Activated B cell treated with CpG ODN at 0.5 μM for 24 hours (primary cell): ENCODE results near the gene ORM1. TPM values are rescaled to one million over a fixed set of nuclear protein-coding genes. Genes with fewer than 3 reads are reported as not detected.

Experiments used
- ATAC-seq: fragments of 200-7000 bp; cut with Tn5 transposase; one replicate; pipeline ENCODE4 v1.10.0; 2021; ENCODE audit warnings: low read depth, mild to moderate bottlenecking, moderate library complexity
- CTCF ChIA-PET: fragments of 350-600 bp; sonication (Branson Sonifier 250); formaldehyde crosslinking; loops from one replicate; lab custom pipeline; 2021; ENCODE audit warnings: antibody characterized with exemption; lab: Charles Lee
- POLR2A ChIA-PET: fragments of 350-600 bp; sonication (Branson Sonifier 250); formaldehyde crosslinking; loops from one replicate; lab custom pipeline; 2021; ENCODE audit warnings: antibody characterized with exemption; lab: Charles Lee
- DNase-seq: peaks from one replicate; pipeline ENCODE4 v3.0.0; 2022
- H3K27ac Mint-ChIP-seq: one replicate; pipeline ENCODE4 v1.8.0; 2020; ENCODE audit warnings: mixed read lengths
- H3K27me3 Mint-ChIP-seq: one replicate; pipeline ENCODE4 v1.8.0; 2021; ENCODE audit warnings: mixed read lengths
- H3K36me3 Mint-ChIP-seq: one replicate; pipeline ENCODE4 v1.8.0; 2021; ENCODE audit warnings: low read depth, mixed read lengths
- H3K4me1 Mint-ChIP-seq: one replicate; pipeline ENCODE4 v1.8.0; 2021; ENCODE audit warnings: mixed read lengths
- H3K4me3 Mint-ChIP-seq: one replicate; pipeline ENCODE4 v1.8.0; 2020; ENCODE audit warnings: mild to moderate bottlenecking, mixed read lengths
- H3K9me3 Mint-ChIP-seq: one replicate; pipeline ENCODE4 v1.8.0; 2020; ENCODE audit warnings: mixed read lengths
- intact Hi-C: fragments of 100-400 bp; cut with micrococcal nuclease; formaldehyde crosslinking; loops from one replicate; pipeline ENCODE4 v1.15.1; 2024
- total RNA-seq: library from RNA; stranded (reverse); gene quantifications from 2 replicates; pipeline ENCODE4 v1.2.3, GENCODE V29; 2022
- TF ChIP-seq, protein P1 (sequence below): fragments of 200-600 bp; IDR thresholded peaks from one replicate; pipeline ENCODE4 v1.8.0; 2022; ENCODE audit warnings: antibody characterized with exemption, mild to moderate bottlenecking

The ORM1 gene
- total RNA-seq, 1 donor from 2014 or later, result not detected

DNA sequence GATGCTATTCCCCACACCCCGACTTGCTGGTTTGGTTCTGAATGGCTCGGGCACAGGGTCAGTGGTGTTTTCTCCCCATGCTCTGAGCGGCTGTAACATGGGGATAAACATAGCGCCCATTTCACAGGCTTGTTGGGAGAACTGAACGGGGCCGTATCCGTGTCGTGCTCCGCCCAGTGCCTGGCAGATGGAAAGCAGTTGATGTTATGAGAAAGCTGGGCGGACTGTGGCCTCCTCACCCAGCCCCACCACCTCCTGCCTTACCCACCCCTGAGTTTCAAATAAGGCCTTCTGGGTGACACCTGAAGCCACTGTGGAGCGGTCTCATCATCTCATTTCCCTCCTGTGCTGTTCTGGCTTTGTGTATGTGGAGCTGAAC lies 21.3 kb downstream of the ORM1 start:
- CTCF ChIA-PET, result interaction anchor here (0.6 kb wide), 1 partner anchor 20 kb away, joined by 3 read pairs; no protein-coding TSS in a partner anchor
- no peaks in the 10 kb centered on the region for H3K27me3 Mint-ChIP-seq
- no peaks in the 10 kb centered on the region for H3K9me3 Mint-ChIP-seq
- H3K36me3 Mint-ChIP-seq, result peaks cover 95% of the 10 kb centered on the region
- ATAC-seq, result no peak
- H3K4me3 Mint-ChIP-seq, result no peak overlapping the region
- intact Hi-C loops, result no loop called here
- H3K4me1 Mint-ChIP-seq, result peaks cover 29% of the 10 kb centered on the region
- TF ChIP-seq, protein P1, sequence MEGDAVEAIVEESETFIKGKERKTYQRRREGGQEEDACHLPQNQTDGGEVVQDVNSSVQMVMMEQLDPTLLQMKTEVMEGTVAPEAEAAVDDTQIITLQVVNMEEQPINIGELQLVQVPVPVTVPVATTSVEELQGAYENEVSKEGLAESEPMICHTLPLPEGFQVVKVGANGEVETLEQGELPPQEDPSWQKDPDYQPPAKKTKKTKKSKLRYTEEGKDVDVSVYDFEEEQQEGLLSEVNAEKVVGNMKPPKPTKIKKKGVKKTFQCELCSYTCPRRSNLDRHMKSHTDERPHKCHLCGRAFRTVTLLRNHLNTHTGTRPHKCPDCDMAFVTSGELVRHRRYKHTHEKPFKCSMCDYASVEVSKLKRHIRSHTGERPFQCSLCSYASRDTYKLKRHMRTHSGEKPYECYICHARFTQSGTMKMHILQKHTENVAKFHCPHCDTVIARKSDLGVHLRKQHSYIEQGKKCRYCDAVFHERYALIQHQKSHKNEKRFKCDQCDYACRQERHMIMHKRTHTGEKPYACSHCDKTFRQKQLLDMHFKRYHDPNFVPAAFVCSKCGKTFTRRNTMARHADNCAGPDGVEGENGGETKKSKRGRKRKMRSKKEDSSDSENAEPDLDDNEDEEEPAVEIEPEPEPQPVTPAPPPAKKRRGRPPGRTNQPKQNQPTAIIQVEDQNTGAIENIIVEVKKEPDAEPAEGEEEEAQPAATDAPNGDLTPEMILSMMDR, result no peak
- peak overlapping the region; percentile 47 for H3K27ac Mint-ChIP-seq
- POLR2A ChIA-PET, result interaction anchor here (0.6 to 13.9 kb wide), 3 partner anchors 40 to 53 kb away, joined by 3 to 188 read pairs (median 3); partner anchors contain the start of gene AKNA
- no peak for DNase-seq

DNA sequence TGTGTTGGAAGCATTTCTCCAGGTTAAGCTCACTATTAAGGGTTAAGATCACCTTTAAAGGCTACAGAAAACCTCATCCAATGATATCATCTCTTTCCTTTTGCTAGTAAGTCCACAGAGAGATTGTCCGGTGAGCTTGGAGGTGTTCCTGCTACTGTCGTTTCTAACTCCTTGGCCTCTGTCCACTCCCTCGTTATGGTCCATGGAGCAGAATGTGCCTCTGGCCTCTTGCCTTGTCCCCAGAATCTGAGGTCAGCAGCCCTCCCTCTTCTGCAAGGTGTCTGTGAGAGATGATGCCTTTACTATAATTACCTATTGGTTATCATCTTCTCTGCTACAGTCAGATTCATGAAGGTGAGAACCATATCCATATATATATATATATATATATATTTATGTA lies 21.8 kb downstream of the ORM1 start:
- Mint-ChIP-seq H3K27ac (no peak overlapping the region), H3K4me3 (no peak overlapping the region), H3K36me3 (peaks cover 95% of the 10 kb centered on the region), H3K4me1 (peaks cover 29% of the 10 kb centered on the region), H3K9me3 (no peaks in the 10 kb centered on the region), H3K27me3 (no peaks in the 10 kb centered on the region)
- POLR2A ChIA-PET, result interaction anchor here (0.8 to 13.9 kb wide), 2 partner anchors 40 to 53 kb away, joined by 3 to 188 read pairs; partner anchors contain the start of gene AKNA
- CTCF ChIA-PET, result no interaction called here
- ATAC-seq, result no peak
- TF ChIP-seq, protein P1, result no peak
- DNase-seq, result no peak
- intact Hi-C loops, result no loop called here

DNA sequence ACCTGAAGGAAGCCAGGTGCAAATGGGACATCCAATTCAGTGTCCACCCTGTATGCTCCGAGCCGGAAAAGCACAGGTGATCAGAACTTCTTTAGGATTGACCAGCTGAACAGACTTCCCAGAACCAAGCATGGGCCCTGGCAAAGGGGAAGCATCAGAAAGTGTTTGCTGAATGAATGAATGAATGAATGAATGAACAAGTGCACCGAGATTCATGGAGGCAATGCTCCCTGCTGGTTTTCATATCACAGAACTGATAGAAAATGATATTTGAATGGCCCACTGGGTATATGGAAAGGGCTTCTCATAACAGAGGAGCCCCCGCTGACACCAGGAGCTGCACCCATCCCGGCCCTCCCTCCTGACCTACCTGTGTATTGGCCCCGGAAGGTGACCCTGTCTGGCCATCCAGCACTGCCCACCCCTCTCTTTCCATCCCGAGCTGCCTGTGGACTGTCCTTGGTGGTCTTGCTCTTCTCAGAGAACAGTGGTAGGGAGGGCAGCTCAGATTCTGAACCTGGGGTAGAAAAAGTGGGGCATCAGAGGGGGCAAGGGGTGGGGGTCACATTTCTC lies 22.7 kb downstream of the ORM1 start:
- Mint-ChIP-seq H3K4me1 (peaks cover 31% of the 10 kb centered on the region), H3K9me3 (no peaks in the 10 kb centered on the region), H3K27me3 (no peaks in the 10 kb centered on the region), H3K4me3 (no peak overlapping the region), H3K36me3 (peaks cover 95% of the 10 kb centered on the region), H3K27ac (no peak overlapping the region)
- ChIA-PET CTCF (no interaction called here), POLR2A (interaction anchor here (0.6 to 13.9 kb wide), 6 partner anchors 9 to 156 kb away, joined by 3 to 188 read pairs (median 6); partner anchors contain the start of gene AKNA)
- TF ChIP-seq, protein P1, result no peak
- intact Hi-C loops, result no loop called here
- ATAC-seq (no peak), DNase-seq (no peak)

DNA sequence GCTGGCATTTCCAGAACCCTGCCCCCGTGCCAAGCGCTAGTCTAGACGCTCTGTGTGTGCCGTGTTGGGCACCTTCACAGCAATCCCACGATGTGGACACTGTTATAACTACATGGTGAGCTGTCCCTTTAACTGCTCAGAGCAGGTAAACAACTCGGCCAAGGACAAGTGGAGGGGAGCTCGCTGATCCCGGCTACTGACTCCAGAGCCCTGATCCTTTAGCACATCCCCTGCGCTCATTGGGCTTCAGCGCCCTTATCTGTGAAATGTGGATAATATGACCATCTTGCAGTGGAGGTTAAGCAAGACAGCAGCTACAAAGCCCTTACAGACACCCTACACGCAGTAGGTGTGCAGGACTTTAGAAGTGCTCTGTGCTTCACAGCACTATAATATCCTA lies 23.2 kb downstream of the ORM1 start:
- Mint-ChIP-seq H3K4me1 (peaks cover 35% of the 10 kb centered on the region), H3K27ac (no peak overlapping the region), H3K27me3 (no peaks in the 10 kb centered on the region), H3K36me3 (peaks cover 95% of the 10 kb centered on the region), H3K9me3 (no peaks in the 10 kb centered on the region), H3K4me3 (no peak overlapping the region)
- intact Hi-C loops, result no loop called here
- no peak for DNase-seq
- no peak for ATAC-seq
- TF ChIP-seq, protein P1, result no peak
- ChIA-PET POLR2A (interaction anchor here (0.6 to 13.9 kb wide), 6 partner anchors 19 to 155 kb away, joined by 3 to 188 read pairs (median 6); partner anchors contain the start of gene AKNA), CTCF (no interaction called here)

DNA sequence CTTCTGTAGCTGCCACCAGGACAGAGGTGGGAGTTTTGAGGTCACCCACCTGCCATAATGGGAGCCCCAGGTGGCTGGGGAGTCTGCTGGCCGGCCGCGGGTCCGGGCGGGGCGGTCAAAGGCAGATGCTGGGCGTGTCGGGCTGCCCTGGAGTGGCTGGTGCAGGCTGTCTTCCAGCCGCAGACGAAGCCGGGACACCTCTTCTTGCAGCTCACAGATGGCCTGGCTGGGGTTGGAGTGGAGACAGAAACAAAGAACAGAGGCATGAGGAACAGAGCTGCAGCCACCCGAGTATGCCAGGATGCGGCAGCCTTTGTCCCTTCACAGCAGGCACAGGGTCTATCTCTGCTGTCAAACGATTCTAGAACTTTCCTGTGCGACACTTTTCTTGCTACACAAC lies 24.8 kb downstream of the ORM1 start:
- POLR2A ChIA-PET, result interaction anchor here (2.7 to 13.9 kb wide), 2 partner anchors 37 to 51 kb away, joined by 30 to 188 read pairs; partner anchors contain the start of gene AKNA

More for the DNA sequence above, 24.8 kb downstream of the ORM1 start:
- H3K9me3 Mint-ChIP-seq, result no peaks in the 10 kb centered on the region
- intact Hi-C loops, result loop anchor here (1.0 to 2.0 kb wide), 2 partner anchors 8 to 269 kb away; no protein-coding TSS in a partner anchor
- H3K4me1 Mint-ChIP-seq, result peaks cover 41% of the 10 kb centered on the region
- peak overlapping the region; percentile 94 for H3K27ac Mint-ChIP-seq
- TF ChIP-seq, protein P1, result no peak
- ATAC-seq, result no peak
- H3K36me3 Mint-ChIP-seq, result peaks cover 95% of the 10 kb centered on the region
- no peaks in the 10 kb centered on the region for H3K27me3 Mint-ChIP-seq
- no peak for DNase-seq
- no peak overlapping the region for H3K4me3 Mint-ChIP-seq
- CTCF ChIA-PET, result interaction anchor here (1.3 kb wide), 1 partner anchor 43 kb away, joined by 3 read pairs; no protein-coding TSS in a partner anchor
